NB4 (cell line): ENCODE data around the gene CDH26.

Experiments
- POLR2A ChIP-seq: IDR thresholded peaks from 2 replicates; pipeline ENCODE4 v1.6.1; 2011; ENCODE audit warnings: mild to moderate bottlenecking; ENCODE audit not compliant: insufficient read length; ENCODE audit errors: extremely low read depth
- TF ChIP-seq, protein P1 (sequence below): IDR thresholded peaks from one replicate; pipeline ENCODE4 v1.5.1; 2012; ENCODE audit warnings: low read depth, low read length
- TF ChIP-seq, protein P2 (sequence below): IDR thresholded peaks from 2 replicates; pipeline ENCODE4 v1.6.1; 2011; ENCODE audit warnings: low read depth, low read length

DNA sequence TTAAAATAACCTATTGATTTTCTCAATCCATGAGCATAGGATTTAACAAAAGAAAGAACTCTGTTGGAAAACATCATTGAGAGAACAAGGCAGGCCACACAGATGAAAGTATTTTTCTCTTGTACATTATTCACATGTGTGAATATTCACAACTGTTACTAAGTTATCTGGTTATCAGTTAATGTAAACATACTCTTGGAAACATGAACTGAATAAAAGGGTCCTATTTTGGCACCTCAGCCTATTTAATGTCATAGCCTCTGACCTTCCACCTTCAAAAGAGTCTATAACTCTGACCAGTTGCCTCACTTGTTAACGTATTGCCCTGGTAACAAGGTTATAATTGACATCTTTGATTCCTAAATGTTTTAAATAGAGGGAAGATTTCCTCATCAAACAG lies 32.9 kb upstream of the CDH26 start:
- no peak for TF ChIP-seq POLR2A
- TF ChIP-seq, protein P1, sequence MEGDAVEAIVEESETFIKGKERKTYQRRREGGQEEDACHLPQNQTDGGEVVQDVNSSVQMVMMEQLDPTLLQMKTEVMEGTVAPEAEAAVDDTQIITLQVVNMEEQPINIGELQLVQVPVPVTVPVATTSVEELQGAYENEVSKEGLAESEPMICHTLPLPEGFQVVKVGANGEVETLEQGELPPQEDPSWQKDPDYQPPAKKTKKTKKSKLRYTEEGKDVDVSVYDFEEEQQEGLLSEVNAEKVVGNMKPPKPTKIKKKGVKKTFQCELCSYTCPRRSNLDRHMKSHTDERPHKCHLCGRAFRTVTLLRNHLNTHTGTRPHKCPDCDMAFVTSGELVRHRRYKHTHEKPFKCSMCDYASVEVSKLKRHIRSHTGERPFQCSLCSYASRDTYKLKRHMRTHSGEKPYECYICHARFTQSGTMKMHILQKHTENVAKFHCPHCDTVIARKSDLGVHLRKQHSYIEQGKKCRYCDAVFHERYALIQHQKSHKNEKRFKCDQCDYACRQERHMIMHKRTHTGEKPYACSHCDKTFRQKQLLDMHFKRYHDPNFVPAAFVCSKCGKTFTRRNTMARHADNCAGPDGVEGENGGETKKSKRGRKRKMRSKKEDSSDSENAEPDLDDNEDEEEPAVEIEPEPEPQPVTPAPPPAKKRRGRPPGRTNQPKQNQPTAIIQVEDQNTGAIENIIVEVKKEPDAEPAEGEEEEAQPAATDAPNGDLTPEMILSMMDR: no peak
- TF ChIP-seq, protein P2, sequence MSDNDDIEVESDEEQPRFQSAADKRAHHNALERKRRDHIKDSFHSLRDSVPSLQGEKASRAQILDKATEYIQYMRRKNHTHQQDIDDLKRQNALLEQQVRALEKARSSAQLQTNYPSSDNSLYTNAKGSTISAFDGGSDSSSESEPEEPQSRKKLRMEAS: no peak
